Breast epithelium (tissue), 3 donors: ENCODE data around the gene FBXW2.

Experiments used
- POLR2A ChIP-seq: fragments of 450-650 bp; IDR thresholded peaks from one replicate; pipeline ENCODE4 v1.6.1; 2016; ENCODE audit warnings: antibody characterized with exemption, mild to moderate bottlenecking, moderate library complexity
- POLR2AphosphoS5 ChIP-seq, 3 donors: sonication (generic); formaldehyde crosslinking; IDR thresholded peaks; one replicate each; pipeline ENCODE4 v1.6.1; 2017; ENCODE audit warnings: antibody characterized with exemption in 3 of 3
- TF ChIP-seq, protein P1 (sequence below), 3 donors: fragments of 450-650 bp; IDR thresholded peaks; one replicate each; pipeline ENCODE4 v1.5.1; 2016 to 2017; ENCODE audit warnings: antibody characterized with exemption in 3 of 3, mild to moderate bottlenecking in 3 of 3, moderate library complexity in 3 of 3

DNA sequence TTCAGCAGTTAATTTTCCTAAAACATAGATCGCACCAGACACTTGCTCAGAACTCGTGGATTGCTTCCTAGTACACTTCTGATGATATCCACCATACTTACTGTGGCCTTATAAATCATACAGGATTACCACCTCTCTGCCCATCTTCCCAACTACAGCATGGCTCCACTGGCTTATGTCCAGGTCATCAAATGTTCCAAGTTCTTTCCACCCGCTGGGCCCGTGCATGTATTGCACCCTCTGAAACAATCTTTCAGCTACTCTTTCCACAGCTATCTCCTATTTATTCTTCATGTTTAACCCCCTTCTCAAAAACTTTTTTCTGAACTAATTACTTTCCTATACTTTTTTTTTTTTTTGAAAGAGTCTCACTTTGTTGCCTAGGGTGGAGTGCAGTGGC is 18.5 kb downstream of the FBXW2 start:
- TF ChIP-seq, protein P1, sequence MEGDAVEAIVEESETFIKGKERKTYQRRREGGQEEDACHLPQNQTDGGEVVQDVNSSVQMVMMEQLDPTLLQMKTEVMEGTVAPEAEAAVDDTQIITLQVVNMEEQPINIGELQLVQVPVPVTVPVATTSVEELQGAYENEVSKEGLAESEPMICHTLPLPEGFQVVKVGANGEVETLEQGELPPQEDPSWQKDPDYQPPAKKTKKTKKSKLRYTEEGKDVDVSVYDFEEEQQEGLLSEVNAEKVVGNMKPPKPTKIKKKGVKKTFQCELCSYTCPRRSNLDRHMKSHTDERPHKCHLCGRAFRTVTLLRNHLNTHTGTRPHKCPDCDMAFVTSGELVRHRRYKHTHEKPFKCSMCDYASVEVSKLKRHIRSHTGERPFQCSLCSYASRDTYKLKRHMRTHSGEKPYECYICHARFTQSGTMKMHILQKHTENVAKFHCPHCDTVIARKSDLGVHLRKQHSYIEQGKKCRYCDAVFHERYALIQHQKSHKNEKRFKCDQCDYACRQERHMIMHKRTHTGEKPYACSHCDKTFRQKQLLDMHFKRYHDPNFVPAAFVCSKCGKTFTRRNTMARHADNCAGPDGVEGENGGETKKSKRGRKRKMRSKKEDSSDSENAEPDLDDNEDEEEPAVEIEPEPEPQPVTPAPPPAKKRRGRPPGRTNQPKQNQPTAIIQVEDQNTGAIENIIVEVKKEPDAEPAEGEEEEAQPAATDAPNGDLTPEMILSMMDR (IDR thresholded peaks at IDR 0.05), result no peak
- TF ChIP-seq POLR2AphosphoS5 (IDR thresholded peaks at IDR 0.05) (no peak), POLR2A (no peak)
